ENCODE results near the gene CCL25. TPM values are rescaled to one million over a fixed set of nuclear protein-coding genes. Genes with fewer than 3 reads are reported as not detected.
A peak's percentile ranks its signal among the peaks of the same experiment; 100 is the strongest.

Gene CCL25
- total and polyA plus RNA-seq, 11 donors: not detected

- ATAC-seq: peak; percentile 80 to 94 (median 92)
- peak within 1 kb of the TSS; percentile 53 to 88 (median 84) for H3K27ac ChIP-seq
- intact Hi-C loops (cut with DNase I): loop anchor here in 6 of 10 donors (1.0 to 10.0 kb wide), 2 partner anchors 62 to 249 kb away; partner anchors contain the start of gene TIMM44 (in 1 of the 6)
- no peaks in the 10 kb centered on the region for H3K9me3 ChIP-seq
- H3K27me3 ChIP-seq: no peaks in the 10 kb centered on the region
- H3K4me3 ChIP-seq: peak within 1 kb of the TSS; percentile 59 to 99 (median 83)
- WGBS, 4 donors: 0 to 1% (median 0%) methylated on average over 16 to 98 of the region's 98 CpGs
- H3K4me1 ChIP-seq: peaks cover 6 to 52% (median 45%) of the 10 kb centered on the region in 12 donors
- peaks cover 0 to 7% (median 0%) of the 10 kb centered on the region in 9 donors for H3K36me3 ChIP-seq
- peak; percentile 91 to 96 (median 92) for DNase-seq
- TF ChIP-seq CTCF (IDR thresholded peaks at IDR 0.05) (peak in 1 of 12 donors; percentile 11), POLR2A (IDR thresholded peaks at IDR 0.05) (peak in 1 of 2 donors; percentile 67)
These were observed 46.9 kb upstream of the CCL25 start, which contains the start of gene ELAVL1 for GRCh38 chr19:8005534-8006256. Gene ELAVL1 (minus strand): TSS chr19:8005641. CDS start chr19:7991815, 13,826 bp downstream.

DNA sequence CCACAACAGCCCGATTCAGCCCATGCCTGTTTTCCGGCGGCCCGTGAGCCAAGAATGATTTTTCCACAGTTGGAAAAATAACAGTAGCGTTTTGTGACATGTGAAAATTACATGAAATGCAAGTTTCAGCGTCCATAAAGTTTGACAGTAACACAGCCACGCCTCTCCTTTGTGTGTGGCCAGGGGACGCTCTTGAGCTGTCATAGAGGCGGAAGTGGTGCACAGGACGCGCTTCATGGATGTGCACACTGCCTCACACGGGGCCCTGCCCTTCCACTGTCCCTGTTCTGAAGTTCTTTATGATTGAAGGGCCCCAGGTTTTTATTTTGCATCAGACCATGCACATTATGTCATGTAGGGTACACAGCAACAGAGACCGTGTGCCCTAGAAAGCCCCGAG lies 34.8 kb upstream of the CCL25 start:
- DNase-seq: no peak
- no peak for ATAC-seq
- intact Hi-C loops (cut with DNase I): loop anchor here in 1 of 10 donors (10.0 kb wide), 1 partner anchor 127 kb away; the partner anchor contains the start of gene FBN3
- no peak overlapping the region for H3K4me3 ChIP-seq
- H3K9me3 ChIP-seq: no peaks in the 10 kb centered on the region
- no peak overlapping the region for H3K27ac ChIP-seq
- TF ChIP-seq CTCF (IDR thresholded peaks at IDR 0.05) (no peak), POLR2A (IDR thresholded peaks at IDR 0.05) (no peak)
- no peaks in the 10 kb centered on the region for H3K36me3 ChIP-seq
- 71 to 88% (median 83%) methylated on average over 14 of the region's 14 CpGs for WGBS, 4 donors
- no peaks in the 10 kb centered on the region for H3K4me1 ChIP-seq
- H3K27me3 ChIP-seq: no peaks in the 10 kb centered on the region

DNA sequence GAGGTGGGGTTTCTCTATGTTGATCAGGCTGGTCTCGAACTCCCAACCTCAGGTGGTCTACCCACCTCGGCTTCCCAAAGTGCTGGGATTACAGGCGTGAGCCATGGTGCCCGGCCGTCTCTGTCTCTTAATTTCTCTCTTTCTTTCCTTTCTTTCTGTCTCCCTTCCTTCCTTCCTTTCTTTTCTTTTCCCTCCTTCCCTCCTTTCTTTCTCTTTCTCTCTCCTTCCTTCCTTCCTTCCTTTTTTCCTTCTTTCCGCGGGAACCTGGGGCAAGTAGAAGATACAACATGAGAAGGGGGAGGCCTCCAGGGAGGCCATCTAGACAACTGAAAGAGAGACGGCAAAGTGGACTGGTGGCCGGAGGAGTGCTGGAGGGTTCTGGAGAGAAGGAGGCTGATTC lies 31.9 kb upstream of the CCL25 start:
- DNase-seq: no peak

More for the DNA sequence above, 31.9 kb upstream of the CCL25 start:
- H3K4me3 ChIP-seq: no peak overlapping the region
- WGBS, 4 donors: 69 to 76% (median 72%) methylated on average over 9 of the region's 9 CpGs
- H3K36me3 ChIP-seq: no peaks in the 10 kb centered on the region
- intact Hi-C loops (cut with DNase I): no loop called here
- no peak overlapping the region for H3K27ac ChIP-seq
- H3K27me3 ChIP-seq: no peaks in the 10 kb centered on the region
- no peak for ATAC-seq
- TF ChIP-seq CTCF (IDR thresholded peaks at IDR 0.05): no peak
- TF ChIP-seq POLR2A (IDR thresholded peaks at IDR 0.05): no peak
- H3K4me1 ChIP-seq: no peaks in the 10 kb centered on the region
- no peaks in the 10 kb centered on the region for H3K9me3 ChIP-seq
